HG03066 (cell line): ENCODE results near the gene SHC1.

Experiments used
- ATAC-seq: cut with Tn5 transposase; IDR thresholded peaks from one replicate; pipeline ENCODE4 v1.9.1; 2021; ENCODE audit warnings: low read depth; ENCODE audit not compliant: unreplicated experiment

Gene SHC1, protein sequence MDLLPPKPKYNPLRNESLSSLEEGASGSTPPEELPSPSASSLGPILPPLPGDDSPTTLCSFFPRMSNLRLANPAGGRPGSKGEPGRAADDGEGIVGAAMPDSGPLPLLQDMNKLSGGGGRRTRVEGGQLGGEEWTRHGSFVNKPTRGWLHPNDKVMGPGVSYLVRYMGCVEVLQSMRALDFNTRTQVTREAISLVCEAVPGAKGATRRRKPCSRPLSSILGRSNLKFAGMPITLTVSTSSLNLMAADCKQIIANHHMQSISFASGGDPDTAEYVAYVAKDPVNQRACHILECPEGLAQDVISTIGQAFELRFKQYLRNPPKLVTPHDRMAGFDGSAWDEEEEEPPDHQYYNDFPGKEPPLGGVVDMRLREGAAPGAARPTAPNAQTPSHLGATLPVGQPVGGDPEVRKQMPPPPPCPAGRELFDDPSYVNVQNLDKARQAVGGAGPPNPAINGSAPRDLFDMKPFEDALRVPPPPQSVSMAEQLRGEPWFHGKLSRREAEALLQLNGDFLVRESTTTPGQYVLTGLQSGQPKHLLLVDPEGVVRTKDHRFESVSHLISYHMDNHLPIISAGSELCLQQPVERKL

GRCh38 chr1:154970631-154971340 lies at the start of gene SHC1:
Gene SHC1 (minus strand): TSS chr1:154970747. CDS start chr1:154970526, 221 bp downstream.
- ATAC-seq = peak; percentile 42

DNA sequence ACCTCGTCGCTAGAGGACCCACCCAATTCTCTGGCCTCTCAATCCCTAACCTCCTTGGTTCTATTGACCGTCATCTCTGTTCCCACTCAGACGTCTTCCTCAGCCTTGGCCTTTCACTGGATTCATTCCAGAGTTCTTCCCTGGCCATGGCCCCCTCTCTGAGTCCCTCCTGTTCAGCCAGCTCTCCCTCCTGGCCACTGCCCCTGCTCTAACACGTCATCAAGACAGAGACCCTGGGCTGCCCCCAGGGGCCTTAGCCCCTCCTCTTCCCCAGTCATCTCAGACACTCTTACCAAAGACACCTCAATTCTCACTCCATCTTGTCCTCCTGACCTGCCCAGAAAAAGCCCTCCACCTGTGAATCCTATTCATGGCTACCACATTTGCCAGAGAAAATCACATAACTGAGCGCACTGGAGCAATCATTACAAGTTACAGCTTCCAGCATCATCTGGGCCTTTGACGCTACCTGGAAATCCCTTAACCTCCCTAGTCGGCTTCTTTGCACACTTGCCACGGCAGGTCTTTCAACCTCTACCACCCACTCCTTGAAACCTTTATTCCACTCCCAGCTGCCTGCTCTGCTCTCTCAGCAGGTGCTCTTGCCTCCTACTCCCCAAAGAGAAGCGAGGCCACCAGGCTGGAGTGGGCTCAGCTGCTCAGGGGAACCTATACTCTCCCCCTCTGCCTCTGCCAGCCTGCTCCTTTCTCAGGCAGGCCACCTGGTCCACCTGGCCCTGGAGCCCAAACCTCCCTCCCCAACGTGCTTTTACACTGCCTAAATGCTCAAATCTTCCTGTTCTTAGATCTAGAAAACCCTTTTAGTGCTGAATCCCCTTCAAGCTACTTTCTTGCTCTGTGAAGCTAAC lies 49.1 kb upstream of the SHC1 start:
- ATAC-seq = no peak

DNA sequence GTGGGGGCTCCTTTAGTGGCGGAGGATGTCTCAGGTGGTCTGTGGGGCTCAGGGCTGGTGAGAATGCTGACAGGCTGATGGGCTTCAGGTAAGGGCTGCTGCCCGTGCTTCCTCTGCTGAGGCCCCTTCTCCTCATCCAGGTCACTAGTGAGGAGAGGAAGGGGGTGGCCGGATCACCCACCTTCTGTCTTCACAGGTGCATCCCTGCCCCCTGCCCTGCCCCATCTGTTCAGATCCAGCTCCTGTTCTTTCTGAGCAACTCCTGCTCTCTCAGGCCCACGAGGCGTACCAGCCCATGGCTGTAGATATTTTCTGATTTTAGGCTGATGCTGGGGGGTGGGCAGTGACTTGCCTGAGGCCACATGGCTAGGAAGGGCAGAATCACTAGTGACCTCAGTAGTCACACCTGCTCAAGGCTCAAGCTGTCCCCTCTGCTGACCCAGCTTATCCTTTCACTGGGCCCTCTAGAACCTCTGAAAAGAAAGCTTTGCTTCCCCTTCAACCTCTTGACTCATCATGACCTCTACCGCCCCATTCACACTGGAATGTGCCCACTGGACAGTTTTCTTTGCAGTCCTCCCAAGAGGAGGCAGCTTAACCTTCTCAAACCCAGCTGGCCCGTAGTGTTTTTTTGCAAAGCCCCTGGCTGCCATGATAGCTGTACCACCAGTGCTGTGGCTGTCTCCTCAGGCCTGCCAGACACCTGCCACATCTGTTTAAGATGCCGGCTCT lies 48.2 kb upstream of the SHC1 start:
- ATAC-seq = no peak

DNA sequence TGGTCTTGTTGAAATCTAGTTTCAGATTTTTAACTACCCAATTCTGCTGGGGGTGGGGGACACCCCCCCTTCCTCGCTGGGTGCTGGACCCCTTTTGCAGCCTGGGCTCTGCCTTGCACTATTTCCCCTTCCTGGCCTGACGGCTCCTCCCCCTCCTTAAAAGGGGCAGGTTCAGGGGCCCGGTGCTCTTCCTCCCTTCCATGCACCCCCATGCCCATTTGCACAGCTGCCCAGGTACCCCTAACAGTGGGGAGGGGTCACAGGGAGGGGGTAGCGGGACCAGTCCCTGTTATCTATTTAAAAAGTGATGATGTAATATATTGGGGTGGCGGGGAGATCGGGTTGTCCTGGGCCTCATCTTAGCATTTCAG lies 47.4 kb upstream of the SHC1 start:
- ATAC-seq = no peak

GRCh38 chr1:155017041-155017945 lies 46.7 kb upstream of the SHC1 start:
- peak; percentile 80 for ATAC-seq

DNA sequence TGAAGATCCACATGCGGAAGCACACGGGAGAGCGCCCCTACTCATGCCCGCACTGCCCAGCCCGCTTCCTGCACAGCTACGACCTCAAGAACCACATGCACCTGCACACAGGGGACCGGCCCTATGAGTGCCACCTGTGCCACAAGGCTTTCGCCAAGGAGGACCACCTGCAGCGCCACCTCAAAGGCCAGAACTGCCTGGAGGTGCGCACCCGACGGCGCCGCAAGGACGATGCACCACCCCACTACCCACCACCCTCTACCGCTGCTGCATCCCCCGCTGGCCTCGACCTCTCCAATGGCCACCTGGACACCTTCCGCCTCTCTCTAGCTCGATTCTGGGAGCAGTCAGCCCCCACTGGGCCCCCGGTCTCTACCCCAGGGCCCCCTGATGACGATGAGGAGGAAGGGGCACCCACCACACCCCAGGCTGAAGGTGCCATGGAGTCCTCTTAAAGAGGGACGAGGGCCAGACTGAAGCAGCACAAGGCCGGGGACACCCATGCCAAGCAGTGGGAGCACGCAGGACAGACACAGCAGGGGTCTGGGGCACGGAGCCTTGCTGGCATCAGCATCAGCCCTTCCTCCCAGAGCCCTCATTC lies 45.8 kb upstream of the SHC1 start:
- no peak for ATAC-seq

DNA sequence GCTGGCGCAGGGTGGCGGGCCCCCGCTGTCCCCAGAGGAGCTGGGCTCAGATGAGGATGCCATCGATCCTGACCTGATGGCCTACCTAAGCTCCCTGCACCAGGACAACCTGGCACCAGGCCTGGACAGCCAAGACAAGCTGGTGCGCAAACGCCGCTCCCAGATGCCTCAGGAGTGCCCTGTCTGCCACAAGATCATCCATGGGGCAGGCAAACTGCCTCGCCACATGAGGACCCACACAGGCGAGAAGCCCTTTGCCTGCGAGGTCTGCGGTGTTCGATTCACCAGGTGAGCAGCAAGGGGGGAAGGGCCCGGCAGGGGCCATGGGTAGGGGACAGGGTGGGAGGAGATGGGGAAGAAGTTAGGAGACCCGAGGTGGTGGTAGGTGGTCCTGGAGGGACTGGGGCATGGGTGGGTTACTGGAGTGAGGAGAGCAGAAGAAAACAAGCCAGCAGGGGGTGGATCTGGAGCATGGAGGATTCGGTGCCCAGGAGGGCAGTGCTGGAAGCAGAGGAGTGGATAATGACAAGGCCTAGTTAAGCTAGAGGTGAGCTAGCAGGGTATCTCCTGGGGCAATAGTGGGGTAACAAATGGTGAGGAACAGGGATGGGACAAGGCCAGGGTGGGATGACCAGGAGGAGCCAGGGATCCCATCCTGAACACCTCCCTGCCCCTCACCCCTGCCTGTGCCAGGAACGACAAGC lies 45.1 kb upstream of the SHC1 start:
- no peak for ATAC-seq

DNA sequence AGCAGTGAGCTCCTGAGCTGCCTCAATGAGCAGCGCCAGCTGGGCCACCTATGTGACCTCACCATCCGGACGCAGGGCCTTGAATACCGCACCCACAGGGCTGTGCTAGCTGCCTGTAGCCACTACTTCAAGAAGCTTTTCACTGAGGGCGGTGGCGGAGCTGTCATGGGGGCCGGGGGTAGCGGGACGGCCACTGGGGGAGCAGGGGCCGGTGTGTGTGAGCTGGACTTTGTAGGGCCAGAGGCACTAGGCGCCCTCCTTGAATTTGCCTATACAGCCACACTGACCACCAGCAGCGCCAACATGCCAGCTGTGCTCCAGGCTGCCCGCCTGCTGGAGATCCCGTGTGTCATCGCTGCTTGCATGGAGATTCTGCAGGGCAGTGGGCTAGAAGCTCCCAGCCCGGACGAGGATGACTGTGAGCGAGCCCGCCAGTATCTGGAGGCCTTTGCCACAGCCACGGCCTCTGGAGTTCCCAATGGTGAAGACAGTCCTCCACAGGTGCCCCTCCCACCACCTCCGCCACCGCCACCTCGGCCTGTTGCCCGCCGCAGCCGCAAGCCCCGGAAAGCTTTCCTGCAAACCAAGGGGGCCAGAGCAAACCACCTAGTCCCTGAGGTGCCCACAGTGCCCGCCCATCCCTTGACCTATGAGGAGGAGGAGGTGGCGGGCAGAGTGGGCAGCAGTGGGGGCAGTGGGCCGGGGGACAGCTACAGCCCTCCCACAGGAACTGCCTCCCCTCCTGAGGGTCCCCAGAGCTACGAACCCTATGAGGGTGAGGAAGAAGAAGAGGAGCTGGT lies 44.4 kb upstream of the SHC1 start:
- ATAC-seq = no peak

- no peak for ATAC-seq
Observed at GRCh38 chr1:155013632-155014031, 43.1 kb upstream of the SHC1 start.

GRCh38 chr1:155012776-155013602 lies 42.4 kb upstream of the SHC1 start:
- ATAC-seq = no peak

DNA sequence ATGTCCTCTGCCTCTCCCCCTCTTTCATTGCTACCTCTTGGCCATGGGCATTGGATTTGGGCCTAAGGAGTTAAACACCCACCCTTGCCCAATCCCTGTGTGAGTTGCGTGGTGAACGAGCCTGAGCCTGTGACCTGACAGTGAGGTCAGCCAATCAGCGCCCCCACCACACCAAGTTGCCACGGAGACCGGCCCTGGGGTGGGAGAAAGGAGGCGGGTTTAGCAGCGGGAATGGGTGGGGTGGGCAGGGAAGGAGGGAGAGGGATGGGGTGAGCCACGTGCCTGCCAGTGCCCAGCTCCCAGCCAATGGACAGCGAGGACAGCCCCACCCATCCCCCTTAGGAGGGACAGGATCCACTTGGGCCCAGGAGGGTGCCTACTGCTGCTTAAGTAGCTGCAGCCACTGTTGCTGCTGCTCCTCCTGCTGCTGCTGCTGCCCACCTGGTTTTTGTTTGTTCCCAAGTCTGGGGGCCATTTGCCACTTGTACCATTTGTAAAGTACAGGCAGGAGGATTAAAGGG lies 41.5 kb upstream of the SHC1 start:
- no peak for ATAC-seq

GRCh38 chr1:155011437-155012025 lies 41.0 kb upstream of the SHC1 start:
- ATAC-seq = no peak

- ATAC-seq = no peak
Observed at GRCh38 chr1:155011004-155011416, 40.5 kb upstream of the SHC1 start.

- no peak for ATAC-seq
Observed at GRCh38 chr1:155010211-155010918, 39.8 kb upstream of the SHC1 start.

DNA sequence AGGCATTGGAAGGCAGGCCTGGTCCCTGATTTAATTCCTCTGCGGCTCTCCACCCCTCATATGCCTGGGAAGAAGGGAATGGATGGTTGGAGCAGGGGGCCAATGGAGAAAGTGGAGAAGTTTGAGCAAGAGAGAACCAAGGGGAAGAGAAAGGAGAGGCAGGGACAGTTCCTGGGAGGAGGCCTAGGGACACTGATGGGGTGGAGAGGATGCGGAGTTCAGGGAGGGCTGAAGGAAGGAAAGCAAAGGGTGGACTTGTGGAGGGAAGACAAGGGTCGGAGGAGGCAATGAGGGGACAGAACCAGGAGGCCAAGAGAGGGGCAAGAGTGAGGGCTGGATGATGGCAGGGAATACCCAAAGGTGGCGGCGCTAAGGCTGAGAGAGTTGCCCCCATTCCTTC lies 39.2 kb upstream of the SHC1 start:
- no peak for ATAC-seq
